COR-L47 (cell line): Measurements from ENCODE around the gene GPR18.
"Not testable (repeated sequence)": the region's sequence is repeated elsewhere in the genome, so short reads cannot be mapped to it uniquely, and the experiment has no call there.

ENCODE experiments used
- DNase-seq: peaks from one replicate; lab custom pipeline; 2025; lab: John Stamatoyannopoulos, UW

GPR18 gene

GRCh38 chr13:99228737-99229691, 29.2 kb downstream of the GPR18 start:
- no peak for DNase-seq

DNA sequence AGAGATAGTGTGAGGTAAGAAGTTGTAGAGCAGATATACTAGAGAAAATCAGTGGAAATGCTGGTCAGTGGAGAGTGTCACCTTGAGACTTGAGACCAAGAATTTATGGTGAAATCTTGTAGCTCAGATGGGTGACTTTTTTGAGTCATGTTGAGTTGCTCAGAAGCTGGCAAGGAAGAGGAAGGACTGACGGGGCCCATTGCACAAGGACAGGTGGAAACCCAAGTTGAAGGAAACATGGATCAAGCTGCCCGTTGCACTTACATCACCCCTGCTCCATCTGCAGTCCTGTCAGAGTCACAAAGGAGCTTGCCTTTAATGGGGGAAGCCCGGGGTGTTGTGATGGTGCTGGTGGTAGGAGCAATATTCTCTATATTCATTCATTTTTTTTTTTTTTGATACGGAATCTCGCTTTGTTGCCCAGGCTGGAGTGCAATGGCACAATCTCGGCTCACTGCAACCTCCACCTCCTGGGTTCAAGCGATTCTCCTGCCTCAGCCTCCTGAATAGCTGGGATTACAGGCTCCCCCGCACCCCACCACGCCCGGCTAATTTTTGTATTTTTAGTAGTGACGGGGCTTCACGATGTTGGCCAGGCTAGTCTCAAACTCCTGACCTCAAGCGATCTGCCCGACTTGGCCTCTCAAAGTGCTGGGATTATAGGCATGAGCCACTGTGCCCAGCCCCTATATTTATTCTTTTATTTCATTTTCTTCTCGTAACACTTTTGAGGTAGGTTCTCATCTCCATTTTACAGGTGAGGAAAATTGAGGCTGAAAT, 30.1 kb downstream of the GPR18 start:
- no peak for DNase-seq

GRCh38 chr13:99227331-99227900, 30.8 kb downstream of the GPR18 start:
- DNase-seq: no peak

GRCh38 chr13:99226513-99226912, 31.7 kb downstream of the GPR18 start:
- no peak for DNase-seq

GRCh38 chr13:99225078-99225477, 33.1 kb downstream of the GPR18 start:
- no peak for DNase-seq

GRCh38 chr13:99224021-99224420, 34.2 kb downstream of the GPR18 start:
- DNase-seq: no peak

- DNase-seq: no peak
Measured at GRCh38 chr13:99223587-99223986, 34.6 kb downstream of the GPR18 start.

DNA sequence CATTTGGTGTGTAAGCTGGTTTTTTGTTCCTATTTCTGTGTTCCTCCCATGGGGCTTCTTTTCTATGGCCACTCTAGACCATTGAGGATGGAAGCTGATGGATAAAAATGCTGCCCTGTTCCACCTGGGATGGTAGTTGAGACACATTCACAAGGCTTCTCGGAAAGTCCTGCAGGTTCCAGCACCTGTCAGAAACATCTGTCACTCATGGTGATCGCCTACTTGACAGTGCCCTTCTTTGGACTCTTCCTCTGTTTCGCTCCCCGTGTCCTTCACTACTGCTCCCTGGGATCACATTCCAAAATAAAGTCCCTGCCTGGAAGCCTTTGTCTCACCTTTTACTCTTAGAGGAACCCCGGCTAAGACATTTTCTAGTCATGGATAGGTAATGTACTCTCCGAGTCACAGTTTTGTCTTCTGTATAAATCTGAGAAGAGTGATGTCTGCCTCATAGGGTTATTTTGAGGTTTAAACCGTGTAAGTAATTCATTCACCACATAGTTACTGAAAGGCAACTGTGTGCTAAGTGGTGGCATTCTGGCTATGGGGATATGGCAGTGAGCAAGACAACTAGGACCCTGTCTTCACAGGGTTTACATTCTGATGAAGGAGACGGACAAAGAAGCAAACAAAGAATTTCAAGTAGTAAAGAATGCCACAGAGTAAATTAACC, 36.5 kb downstream of the GPR18 start:
- DNase-seq: no peak

DNA sequence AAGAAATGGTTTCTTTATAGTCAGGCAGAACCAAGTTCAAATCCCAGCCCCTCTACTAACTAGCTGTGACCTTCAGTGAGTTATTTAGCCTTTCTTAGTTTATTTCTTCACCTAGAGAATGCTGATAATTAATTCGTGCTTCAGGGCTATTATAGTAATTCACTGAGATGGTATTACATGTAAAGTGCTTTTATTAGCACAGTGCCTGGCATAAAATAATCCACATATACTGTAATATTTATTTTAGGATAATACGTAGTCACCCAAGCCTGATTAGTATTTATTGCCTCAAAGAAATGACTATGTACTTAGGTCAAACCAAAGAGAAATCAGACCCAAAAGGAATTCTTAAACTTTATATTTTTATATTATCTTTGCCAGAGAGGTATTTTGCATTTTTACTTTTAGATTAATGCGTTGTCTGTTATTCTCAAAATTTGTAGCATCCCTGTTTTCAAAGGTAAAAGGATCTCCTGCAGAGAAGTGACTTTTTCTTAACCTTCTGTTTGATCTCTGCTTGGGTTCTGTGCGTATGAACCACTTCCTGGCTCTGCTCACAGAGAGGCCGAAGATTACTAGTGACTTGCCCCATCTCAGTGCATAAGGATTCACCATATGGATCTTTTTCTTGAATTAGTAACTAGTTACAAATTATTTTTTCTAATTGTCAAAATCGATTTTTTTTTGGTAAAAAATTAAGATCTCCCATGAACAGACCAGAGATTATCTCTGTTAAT, 37.8 kb downstream of the GPR18 start:
- no peak for DNase-seq

GRCh38 chr13:99218969-99219368, 39.2 kb downstream of the GPR18 start:
- no peak for DNase-seq

- DNase-seq: no peak
Measured at GRCh38 chr13:99218545-99218944, 39.6 kb downstream of the GPR18 start.

- DNase-seq: no peak
Measured at GRCh38 chr13:99218126-99218525, 40.1 kb downstream of the GPR18 start.

DNA sequence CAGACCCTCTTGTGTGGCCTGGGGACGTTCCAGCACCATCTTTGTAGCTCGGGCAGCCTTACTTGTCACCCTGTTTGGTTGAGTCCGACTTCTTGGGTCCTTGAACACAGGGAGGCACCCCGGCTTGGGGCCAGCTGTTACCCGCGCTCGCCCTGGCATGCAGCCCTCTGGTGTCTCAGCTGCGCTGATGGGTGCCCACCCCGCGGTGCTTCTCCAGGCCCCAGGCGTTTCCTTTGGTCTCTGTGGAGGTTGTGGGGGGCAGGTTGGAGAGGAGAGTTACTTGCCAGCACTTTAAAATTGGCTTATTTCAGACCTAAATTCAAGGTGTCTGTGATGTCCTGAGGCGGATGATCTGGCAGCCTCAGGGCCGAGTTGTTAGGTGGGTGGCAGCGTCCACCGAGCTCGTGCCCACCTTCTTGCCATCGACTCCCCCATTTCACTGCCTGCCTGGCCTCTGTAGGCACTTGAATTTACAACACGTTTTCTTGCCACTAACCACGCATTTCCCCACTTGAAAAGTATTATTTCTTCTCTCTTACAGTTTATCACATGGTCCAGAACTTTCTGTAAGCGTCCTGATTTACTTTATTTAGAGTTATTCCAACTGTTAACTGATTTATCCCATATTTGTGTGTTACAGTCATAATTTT, 40.6 kb downstream of the GPR18 start:
- no peak for DNase-seq

DNA sequence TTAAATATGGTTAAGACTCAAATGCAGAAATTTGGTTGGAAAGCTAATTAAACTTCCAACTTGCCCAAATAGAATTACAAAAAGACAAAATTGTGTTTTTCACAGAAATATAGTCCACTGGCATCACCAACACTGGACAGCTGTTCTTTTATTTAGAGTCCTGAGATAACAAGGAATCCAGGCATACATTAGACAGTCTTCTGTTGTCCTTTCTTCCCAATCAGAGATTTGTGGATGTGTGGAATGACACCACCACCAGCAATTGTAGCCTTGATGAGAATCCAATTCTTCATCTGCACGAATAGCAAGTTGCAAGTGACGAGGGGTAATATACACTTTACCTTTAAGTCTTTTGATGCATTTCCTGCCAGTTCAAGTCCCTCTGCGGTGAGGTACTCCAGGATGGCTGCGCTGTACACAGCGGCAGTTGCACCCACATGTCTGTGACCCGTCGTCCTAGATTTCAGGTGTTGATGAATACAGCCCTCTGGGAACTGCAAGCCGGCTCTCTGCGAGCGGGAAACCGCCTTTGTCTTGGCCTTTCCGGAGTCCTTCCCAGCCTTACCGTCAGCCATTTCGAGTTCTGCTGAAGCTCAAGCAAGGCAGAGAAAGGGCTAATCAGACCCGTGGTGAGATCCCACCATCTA, 42.9 kb downstream of the GPR18 start:
- no peak for DNase-seq

DNA sequence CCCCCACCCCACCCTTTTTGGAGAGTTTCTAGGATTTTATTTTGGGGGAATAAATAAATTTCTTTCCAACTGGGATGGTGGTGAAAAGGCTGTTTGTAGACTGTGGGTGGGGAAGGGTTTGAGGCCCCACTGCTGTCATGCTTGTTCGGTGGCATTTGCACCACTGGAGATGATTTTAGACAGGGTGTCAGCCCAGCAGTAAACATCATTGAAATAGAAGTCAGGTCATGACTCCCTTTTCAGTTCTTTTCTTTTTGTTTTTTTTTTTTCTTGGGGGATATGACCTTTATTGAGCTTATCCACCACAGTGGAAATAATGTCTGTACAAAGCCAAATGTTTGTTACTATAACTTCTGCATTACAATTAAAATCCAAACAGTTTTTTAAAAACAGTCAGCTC, 43.4 kb downstream of the GPR18 start:
- no peak for DNase-seq

- no peak for DNase-seq
Measured at GRCh38 chr13:99214232-99214631, 43.9 kb downstream of the GPR18 start.

DNA sequence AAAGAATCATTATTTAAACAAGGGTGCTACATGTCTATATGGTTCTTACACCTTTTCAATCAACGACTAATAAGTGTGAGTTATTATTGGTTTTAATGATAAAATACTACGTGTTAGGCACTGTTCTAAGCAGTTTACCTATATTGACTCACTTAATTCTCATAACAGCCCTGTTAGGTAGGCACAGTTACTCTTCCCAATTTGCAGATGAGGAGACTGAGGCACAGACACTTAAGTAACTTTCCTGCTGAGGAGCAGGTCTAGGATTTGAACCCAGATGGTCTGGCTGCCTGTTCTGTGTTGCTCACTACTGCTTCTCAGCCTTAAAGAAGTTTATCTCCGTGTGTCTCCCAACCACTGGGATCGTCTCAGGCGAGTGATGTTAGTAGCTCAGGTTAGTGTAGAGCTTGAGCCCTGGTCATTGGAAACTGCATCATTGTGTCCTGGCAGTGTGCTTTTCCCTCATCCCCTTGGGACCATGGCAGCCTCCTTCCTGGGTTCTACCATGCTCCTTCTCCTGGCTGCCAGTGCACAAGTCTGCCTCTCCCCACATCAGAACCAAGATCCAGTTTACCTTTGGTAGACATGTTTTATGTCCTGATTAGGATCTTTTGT, 46.7 kb downstream of the GPR18 start:
- no peak for DNase-seq

DNA sequence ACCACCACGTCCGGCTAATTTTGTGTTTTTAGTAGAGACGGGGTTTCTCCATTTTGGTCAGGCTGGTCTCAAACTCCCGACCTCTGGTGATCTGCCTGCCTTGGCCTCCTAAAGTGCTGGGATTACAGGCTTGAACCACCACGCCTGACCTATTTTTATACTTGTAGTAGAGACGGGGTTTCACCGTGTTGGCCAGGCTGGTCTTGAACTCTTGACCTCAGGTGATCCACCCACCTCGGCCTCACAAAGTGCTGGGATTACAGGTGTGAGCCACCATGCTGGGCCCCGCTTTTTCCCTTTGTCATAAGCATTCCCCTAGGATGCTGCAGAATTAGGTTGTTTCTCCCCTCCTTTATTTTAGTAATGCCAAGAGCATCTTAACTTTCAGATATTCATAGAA, 47.6 kb downstream of the GPR18 start:
- DNase-seq: not testable (repeated sequence)

DNA sequence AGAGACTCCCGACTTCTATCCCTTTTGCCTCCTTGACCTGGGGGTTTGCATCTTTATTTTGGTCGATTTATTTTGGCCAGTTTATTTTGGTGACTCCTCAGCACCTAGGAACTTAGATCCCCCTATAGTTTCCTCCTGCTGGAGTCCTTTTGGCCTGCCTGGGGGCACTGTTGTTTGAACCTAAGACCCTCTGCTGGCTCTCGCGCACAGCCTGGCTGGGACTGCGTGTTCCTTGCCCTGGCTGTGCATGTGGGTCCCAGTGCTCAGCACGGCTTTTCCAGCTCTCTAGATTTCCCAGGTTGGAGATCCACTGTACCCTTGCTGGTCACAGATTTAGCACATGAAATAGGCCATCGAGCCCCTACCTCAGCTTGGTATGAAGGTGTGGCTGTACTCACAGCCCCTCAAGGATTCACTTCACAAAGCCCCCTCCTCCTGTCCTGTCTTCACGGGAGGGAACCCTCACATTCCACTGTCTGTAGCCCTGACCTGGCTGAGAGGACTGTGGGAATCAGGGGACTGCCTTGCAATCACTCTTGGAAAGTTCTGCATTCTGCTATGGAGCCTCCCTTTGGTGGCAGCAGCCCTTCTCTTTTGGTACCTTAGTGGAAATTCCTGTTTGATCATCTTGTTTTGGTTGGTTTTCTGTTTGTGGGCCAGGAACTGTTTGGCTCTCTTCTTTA, 49.2 kb downstream of the GPR18 start:
- DNase-seq: no peak
